NCI-H1048 (cell line): ENCODE data around the gene ACTN2.

Source experiments
- DNase-seq: peaks from one replicate; lab custom pipeline; 2025; lab: John Stamatoyannopoulos, UW

ACTN2 gene

DNA sequence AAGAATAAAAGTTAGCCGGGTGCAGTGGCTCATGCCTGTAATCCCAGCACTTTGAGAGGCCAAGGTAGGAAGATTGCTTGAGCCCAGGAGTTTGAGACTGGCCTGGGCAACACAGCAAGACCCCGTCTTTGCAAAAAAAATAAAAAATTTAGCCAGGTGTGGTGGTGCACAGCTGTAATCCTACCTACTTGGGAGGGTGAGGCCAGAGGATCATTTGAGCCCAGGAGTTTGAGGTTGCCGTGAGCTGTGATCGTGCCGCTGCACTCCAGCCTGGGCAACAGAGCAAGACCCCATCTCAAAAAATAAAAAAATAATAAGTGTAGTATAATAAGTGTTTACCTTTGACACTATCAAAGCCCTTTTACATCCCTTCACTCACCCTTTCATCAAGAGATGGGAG, 5.0 kb downstream of the ACTN2 start:
- no peak for DNase-seq

DNA sequence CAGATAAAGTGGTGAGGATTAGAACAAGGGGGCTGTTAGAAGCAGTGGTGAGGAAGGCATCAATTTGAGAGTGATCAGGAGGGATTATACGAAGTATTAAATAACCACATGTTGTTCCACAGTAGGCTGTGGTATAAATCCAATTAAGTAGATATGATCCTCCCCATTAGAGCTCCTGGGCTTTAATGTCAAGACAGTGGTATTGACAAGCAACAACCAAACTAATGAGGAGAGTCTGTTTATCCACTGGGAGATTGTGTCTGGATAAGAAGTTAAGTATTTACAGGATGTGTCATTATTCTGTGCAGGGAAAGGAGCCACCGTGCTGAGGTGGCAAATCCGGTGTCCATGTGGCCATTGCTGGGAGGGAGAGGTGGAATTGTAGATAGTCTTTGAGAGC, 5.8 kb downstream of the ACTN2 start:
- DNase-seq, result no peak

GRCh38 chr1:236692742-236693141, 6.4 kb downstream of the ACTN2 start:
- DNase-seq, result no peak

- no peak for DNase-seq
These were observed 13.1 kb downstream of the ACTN2 start for GRCh38 chr1:236699366-236699765.

DNA sequence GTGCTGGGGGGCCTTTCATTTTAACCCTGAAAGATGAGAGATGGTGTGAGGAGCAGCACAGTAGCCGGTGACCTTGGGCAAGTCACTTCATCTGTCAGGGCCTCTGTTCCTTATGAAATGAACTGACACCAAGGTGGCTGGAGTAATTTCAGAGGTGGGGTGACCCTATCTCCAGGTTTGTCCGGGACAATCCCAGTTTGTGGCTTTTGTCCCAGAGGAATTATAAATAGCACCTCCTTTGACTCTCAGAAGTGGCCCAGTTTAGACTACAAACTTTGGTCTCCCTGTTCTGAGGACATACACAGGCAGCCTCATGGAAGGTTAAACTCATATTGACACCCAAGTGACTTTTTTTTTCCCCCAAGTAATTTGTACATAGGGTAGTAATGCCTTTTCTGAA, 14.6 kb downstream of the ACTN2 start:
- no peak for DNase-seq

- no peak for DNase-seq
These were observed 15.5 kb downstream of the ACTN2 start for GRCh38 chr1:236701782-236702181.

DNA sequence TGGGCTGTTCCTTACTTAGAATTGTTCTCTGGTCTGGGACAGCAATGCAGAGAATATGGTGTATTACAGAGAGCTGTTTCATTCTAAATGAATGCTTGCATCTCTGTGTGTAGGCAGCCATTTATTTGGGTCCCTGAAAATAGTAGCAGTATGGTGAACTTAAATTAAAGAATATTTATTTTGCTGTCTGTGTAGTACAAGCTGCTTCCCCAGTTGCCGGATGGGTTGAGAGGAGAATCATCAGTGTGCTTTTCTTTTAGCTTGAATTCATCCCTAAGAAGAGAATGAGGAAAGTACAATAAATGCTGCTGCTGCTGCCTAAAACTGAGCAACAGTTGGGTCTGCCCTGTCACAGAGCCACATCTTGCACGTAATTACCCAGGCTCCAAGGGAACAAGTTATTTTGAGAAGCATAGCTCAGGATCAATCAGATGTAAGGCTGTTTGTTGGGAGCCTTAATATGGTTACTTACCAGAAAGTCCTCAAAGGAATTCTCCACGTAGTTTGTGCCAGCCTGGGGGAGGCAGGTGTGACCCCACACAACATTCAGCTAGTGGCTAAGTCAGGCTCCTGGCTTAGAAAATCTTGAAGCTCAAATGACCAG, 16.6 kb downstream of the ACTN2 start:
- no peak for DNase-seq

DNA sequence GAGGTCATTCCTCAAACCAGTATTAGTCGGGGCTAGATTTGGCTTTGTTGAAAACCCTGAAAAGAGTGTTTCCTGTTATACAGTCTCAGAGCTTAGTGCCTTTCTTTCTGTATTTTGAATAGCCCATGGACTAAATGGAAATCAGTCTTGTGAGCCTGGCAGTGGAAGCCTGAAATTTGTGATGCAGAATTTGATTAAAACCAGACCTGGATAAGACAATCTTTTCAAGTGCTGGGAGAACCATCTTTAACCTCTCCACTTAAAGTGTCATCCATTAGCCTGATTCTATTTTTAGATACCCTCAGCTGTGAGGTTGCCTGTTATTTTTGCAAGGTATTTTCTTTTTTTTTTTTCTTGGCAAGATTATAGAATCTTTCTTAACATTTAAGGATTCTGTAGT, 19.5 kb downstream of the ACTN2 start:
- no peak for DNase-seq

DNA sequence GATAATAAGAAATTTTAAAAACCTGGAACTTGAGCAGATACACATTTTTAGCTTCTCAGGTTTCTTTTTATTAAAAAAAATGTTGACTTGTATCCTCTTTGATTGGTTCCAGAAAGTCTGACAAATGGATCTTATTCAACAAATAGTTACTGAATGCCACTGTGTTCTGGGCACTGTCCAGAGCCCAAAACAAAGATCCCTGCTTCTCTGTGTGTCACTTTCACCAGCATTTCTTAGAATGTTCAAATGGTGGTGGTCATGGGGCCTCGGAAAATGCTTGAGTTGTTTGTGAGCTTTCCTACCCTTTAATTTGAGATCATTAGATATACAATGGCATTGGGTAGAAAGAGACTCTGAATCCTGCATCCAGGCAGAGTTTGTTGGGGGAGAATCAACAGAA, 19.9 kb downstream of the ACTN2 start:
- DNase-seq, result no peak

DNA sequence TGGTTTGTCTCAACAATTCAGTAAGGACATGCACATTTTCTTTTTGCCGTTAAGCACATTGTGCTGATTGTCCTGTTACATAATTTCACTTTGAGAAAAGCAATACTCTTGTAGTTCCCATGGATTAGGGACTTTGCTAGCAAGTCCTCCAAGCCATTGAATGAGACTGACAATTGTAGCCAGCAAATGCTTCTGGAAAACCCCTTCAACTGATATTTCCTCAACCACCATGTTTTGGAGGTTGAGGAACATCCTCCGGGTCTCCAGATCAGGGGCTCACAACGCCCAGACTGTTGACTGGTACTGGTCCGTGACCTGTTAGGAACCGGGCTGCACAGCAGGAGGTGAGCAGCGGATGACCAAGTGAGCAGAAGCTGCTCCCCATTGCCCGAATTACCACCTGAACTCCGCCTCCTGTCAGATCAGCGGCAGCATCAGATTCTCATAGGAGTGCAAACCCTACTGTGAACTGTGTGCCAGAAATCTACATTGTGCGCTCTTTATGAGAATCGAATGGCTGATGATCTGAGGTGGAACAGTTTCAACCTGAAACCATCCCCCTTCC, 24.1 kb downstream of the ACTN2 start:
- DNase-seq, result no peak

DNA sequence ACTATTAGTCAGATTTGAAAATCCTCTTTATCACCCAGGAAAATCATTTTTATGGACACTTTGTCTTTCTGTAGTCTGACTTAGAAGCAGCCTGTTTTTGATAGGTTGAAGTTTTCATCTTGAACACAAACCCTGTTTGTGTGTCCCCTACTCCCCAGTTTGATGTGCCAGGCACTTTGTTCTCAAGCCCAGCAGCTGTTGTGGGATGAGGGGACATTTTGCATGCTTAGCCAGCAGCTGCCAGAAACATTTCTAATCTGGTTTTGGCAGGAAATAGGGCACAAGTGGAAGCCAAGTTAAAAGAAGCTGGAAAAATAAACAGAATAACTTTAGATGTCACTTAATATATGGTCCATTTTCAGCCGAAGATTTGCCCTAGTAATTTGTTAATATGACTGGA, 29.9 kb downstream of the ACTN2 start:
- DNase-seq, result no peak

DNA sequence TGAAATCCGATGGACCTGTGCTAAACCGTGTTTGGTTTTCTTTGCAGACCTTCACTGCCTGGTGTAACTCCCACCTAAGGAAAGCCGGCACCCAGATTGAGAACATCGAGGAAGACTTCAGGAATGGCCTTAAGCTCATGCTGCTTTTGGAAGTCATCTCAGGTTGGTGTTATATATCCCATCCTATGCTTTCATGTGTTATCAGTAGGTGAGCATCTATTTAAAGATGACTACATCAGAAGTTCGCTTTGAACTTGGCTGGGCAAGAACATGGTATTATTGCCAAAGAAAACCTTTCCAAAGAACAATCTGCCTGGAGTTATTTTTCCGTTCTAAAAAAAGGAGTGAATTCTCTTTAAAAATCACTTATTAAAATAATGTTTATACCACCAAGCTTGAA, 31.5 kb downstream of the ACTN2 start:
- DNase-seq, result no peak

DNA sequence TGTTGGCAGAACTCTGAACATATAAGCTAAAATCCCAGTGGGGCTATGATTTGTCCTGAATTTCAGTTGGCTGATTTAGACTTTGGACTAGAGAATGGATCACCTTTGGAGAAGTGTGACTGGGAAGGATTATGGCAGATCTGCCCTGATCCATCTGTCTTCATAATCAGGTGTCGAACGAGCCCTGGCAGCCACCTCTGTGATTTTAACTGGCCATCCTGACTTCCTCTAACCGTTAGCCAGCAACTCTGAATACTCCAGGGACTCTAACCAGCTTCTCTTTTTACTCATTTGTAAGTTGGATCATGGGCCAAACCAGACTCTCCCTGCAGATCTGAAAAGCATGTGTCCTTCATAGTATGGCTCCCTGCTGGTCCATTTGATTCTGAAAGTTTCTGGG, 32.0 kb downstream of the ACTN2 start:
- DNase-seq, result no peak

- no peak for DNase-seq
These were observed 33.9 kb downstream of the ACTN2 start for GRCh38 chr1:236720206-236720605.

DNA sequence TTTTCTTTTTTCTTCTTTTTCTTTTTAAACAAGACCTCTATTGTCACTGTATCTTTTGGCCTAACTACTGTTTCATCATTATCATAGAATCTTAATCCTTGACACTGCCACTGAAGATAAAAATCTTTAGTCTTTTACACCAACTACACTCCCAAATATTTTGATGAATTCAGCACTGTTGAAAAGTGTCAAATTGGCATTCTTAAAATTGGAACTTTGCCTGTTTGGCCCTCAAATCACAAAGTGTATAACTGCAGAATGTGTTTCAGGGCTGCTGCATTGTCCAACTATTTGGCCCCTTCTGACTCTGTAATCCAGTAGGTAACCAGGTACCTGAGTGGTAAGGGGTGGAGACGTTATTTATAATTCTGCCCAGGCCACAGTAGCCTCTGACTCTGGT, 34.3 kb downstream of the ACTN2 start:
- DNase-seq, result no peak

- no peak for DNase-seq
These were observed 37.8 kb downstream of the ACTN2 start for GRCh38 chr1:236724049-236724448.

DNA sequence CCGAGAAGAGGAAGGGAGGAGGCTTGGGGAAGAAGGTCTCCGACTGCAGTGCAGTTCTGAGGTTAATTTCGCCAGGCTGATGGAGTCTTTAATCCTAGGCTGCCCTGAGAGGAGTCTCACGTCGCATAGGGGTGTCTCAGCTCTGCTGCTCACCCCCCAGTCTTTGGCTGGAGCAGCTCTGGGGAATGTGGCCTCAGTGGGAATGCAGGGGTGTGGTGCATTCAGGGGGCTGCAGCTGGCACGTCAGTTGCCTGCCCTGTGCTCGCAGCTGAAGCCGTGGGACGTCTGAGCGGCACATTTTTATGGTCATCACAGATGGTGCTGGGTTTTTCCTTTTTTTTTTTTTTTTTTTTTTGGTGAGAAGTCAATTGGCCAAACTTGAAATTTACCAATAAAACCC, 38.2 kb downstream of the ACTN2 start:
- DNase-seq, result no peak

DNA sequence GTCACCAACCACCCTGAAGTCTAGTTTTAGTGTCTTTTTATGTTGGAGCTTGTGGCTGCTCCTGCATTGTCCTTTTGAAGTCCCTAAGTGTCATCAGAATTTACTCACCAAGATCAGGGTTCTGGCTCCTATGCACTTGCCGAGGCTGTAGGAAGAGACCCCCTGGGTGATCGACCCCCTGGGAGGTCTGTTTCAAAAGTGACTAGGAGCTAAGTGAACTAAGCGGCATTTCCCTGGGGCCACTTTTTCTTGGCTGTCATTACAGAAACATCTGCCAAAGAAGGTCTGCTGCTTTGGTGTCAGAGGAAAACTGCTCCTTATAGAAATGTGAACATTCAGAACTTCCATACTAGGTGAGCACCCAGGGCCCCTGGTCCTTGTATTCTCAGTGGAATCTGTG, 39.4 kb downstream of the ACTN2 start:
- DNase-seq, result no peak

- DNase-seq, result no peak
These were observed 41.2 kb downstream of the ACTN2 start for GRCh38 chr1:236727521-236727920.

- DNase-seq, result no peak
These were observed 42.5 kb downstream of the ACTN2 start for GRCh38 chr1:236728752-236729151.

GRCh38 chr1:236733653-236734052, 47.4 kb downstream of the ACTN2 start:
- no peak for DNase-seq

- DNase-seq, result no peak
These were observed 48.0 kb downstream of the ACTN2 start for GRCh38 chr1:236734141-236734765.

- no peak for DNase-seq
These were observed 50.5 kb downstream of the ACTN2 start for GRCh38 chr1:236736761-236737160.

GRCh38 chr1:236741753-236742152, 55.5 kb downstream of the ACTN2 start:
- DNase-seq, result no peak
